GM19240 (cell line): ENCODE measurements around the gene BARHL1.

Experiments used
- DNase-seq: peaks from one replicate; pipeline ENCODE4 v3.0.0; 2011; ENCODE audit warnings: low spot score; ENCODE audit not compliant: insufficient read length

Gene BARHL1

DNA sequence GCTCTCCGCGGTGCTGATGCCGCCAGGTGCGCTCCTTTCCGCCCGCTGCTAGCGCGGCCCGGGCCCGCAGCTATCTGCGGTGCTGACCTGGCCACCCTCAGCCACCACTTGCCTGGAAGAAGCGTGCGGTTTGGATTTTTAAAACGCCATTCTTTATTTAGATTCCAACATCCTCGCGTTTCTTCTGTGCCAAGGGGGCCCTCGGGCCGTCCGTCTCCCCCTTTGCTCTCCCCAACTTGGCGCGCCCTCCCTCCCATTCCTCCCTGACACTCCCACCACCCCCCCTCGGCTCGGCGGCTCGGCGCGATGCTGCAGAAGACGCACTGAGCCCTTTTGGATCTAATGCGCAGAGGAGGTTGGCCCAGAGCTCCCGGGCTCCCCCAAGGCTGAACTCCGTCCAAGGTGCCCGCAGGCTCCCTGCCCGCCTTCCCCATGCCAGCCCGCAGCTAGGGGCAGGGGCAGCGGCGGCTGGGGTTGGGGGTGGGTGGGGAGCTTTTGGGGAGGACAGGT lies at the start of gene BARHL1:
Gene BARHL1, plus strand, starts transcription at position 331 of the 510 bp plus-strand sequence. CDS start 192 bp downstream, outside the sequence.
- DNase-seq = no peak

DNA sequence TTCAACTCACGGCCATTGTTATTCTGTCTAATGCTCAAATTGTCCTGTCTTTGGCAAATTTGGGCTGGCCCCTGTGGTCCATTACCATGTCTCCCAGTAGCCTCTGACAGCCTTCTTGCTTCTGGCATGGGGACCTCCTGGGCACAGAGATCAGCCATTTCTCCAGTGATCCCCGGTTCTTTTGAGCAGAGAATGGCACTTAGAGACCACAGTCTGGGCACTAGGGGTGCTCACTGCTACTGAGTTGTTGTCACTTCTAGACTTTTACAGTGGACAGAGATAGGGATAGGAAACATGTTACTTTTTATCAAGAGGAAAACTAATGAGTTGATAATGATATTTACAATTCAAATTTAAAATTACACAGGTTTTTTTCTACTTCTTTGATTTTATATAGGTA lies 47.6 kb upstream of the BARHL1 start:
- no peak for DNase-seq

GRCh38 chr9:132536124-132536523 lies 46.3 kb upstream of the BARHL1 start:
- DNase-seq = no peak

DNA sequence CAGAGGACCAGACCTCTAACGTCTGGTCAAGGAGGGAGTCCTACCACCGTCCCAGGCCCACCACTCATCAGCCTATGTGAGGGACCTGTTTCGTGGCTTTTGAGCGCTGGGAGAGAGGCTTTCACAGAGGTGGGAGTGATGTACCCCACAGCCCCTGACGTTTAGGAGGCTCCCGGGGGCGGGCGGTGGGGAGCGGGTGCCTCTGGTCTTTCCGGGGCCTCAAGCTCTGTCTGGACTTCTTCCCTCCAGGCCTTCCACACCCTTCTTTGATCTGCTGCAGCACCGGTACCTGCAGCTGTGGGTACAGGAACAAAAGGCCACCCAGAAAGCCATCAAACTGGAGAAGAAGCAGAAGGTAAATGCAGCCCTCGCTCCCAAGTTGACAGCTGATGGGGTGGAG lies 45.1 kb upstream of the BARHL1 start:
- DNase-seq = no peak

GRCh38 chr9:132538071-132538470 lies 44.3 kb upstream of the BARHL1 start:
- no peak for DNase-seq

- no peak for DNase-seq
These were observed 43.3 kb upstream of the BARHL1 start for GRCh38 chr9:132539096-132539495.

- no peak for DNase-seq
These were observed 41.4 kb upstream of the BARHL1 start for GRCh38 chr9:132541051-132541450.

GRCh38 chr9:132541870-132542830 lies 40.3 kb upstream of the BARHL1 start:
- no peak for DNase-seq

GRCh38 chr9:132543251-132543650 lies 39.2 kb upstream of the BARHL1 start:
- no peak for DNase-seq

- no peak for DNase-seq
These were observed 38.4 kb upstream of the BARHL1 start for GRCh38 chr9:132543960-132544359.

DNA sequence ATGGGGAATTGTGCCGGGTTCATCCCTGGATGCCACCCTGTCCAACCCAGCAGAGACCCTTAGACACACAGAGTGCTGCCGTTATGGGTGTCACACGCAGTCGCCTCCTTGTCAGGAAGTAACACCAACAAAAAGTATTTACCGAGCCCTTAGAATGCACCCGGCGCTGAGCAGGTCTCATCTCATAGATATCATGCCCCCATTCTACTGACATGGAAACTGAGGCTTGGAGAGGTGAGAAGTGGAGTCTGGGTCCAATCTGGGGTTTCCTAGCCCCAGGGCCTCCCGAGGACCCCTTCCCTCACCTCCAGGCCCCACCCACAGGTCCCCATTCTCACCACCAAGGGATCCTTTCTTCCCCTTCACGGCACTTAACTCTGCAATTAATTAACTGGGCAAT lies 36.8 kb upstream of the BARHL1 start:
- no peak for DNase-seq

GRCh38 chr9:132546148-132547051 lies 36.0 kb upstream of the BARHL1 start:
- no peak for DNase-seq

- DNase-seq = no peak
These were observed 35.4 kb upstream of the BARHL1 start for GRCh38 chr9:132547052-132547431.

DNA sequence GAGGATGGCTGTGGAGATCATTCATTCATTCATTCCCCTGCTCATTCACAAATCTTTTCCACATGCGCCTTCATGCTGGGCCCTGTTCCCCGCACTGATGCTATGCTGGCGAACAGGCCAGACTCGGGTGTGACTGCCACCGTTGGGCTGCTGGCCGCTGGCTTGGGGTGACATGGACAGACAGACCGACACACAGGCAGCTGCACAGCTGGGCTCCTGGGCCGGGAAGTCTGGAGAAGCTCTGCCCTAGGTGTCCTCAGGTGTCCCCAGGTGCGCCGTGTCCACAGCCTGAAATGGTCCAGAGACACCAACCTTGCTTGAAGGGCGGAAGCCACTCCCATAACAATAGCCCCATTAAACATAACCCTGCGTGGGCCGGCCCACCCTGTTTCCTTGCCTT lies 35.0 kb upstream of the BARHL1 start:
- no peak for DNase-seq

GRCh38 chr9:132547976-132548730 lies 34.3 kb upstream of the BARHL1 start:
- DNase-seq = no peak

GRCh38 chr9:132548751-132549640 lies 33.4 kb upstream of the BARHL1 start:
- no peak for DNase-seq

DNA sequence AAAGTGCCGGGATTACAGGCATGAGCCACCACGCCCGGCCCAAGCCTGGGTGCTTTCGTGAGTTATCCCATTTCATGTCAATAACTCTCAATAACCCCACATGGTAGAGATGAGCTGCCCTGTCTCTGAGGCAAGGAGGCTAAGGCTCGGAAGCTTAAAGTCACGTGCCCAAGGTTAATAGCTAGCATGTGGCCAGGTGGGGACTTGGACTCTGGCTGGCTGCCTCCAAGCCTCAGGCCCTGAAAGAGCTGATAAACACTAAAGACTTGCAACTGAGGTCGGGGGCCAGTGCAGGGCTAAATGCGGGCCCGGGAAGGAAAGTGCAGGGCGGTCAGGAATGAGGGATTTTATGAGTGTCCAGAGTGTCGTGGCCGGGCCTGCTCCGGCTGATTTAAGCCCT lies 30.9 kb upstream of the BARHL1 start:
- no peak for DNase-seq

- no peak for DNase-seq
These were observed 30.4 kb upstream of the BARHL1 start for GRCh38 chr9:132552041-132552440.

- no peak for DNase-seq
These were observed 27.7 kb upstream of the BARHL1 start for GRCh38 chr9:132554755-132555154.

GRCh38 chr9:132555528-132555927 lies 26.9 kb upstream of the BARHL1 start:
- DNase-seq = no peak
